Measurements from ENCODE around the gene GPR162. TPM values are rescaled to one million over a fixed set of nuclear protein-coding genes. Genes with fewer than 3 reads are reported as not detected.

The GPR162 gene
- total and polyA plus RNA-seq, 2 of the 4 experiments (the other 2 are of a cell fraction), result 2.9 to 6.0 TPM

DNA sequence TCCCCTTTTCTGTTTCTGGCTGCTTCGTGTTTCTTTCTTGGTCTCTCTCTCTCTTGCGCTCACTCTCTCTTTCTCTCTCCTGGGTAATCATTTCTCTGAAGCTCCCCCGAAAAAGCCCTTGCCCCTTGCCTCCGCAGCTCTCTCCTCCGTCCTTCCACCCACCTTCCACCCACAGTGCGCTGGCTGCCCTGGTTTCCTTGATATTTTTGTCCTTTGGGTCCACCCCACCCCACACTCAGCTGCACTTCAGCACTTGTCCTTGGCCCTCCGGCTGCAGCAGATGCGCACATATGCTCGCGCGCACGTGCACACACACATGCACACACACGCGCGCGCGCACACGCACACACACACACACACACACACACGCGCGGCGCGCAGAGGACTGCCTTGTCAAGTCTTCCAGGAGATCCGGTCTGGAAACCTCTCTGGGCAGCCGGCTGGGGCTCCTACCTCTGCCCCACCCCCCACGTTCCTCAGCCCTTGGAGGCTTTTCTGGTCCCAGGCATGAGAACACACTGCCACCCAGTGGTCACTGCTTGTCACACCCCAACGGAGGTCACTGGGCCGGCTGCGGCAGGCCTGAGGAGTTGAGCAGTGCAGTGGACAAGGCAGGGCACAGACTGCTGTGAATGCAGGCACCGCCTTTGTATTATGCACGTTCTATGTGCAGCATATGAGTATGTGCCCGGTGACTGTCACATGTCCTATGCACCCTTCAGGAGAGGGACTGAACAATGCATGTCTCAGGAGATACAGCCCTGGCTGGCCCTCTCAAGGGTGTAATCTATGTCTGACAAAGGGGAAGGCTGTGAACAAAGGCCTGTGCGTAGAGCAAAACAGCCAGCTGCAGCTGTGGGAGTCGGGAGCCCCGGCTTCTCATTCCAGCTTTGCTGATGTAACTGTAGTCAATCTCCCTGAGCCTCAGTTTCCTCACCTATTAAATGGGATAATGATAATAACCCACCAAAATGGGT lies 42.8 kb upstream of the GPR162 start (continued):
- TF ChIP-seq, protein P1, sequence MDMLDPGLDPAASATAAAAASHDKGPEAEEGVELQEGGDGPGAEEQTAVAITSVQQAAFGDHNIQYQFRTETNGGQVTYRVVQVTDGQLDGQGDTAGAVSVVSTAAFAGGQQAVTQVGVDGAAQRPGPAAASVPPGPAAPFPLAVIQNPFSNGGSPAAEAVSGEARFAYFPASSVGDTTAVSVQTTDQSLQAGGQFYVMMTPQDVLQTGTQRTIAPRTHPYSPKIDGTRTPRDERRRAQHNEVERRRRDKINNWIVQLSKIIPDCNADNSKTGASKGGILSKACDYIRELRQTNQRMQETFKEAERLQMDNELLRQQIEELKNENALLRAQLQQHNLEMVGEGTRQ (IDR thresholded peaks at IDR 0.05; ENCODE audit: low read depth, low read length), result peak; percentile 12; the same call in 1 of the 2 replicates

Measured in IMR-90 (cell line).